Left lung (tissue), 10 donors: ENCODE measurements around the gene MCC. TPM values are rescaled to one million over a fixed set of nuclear protein-coding genes. Genes with fewer than 3 reads are reported as not detected.

ENCODE experiments used
- ATAC-seq: fragments of 200-7000 bp; cut with Tn5 transposase; one replicate; pipeline ENCODE4 v1.9.1; 2020; ENCODE audit warnings: moderate library complexity
- DNase-seq, 4 donors: peaks; one replicate each; pipeline ENCODE4 v3.0.0-alpha.2; 2013 to 2020
- H3K27ac ChIP-seq, 2 donors: fragments of 200-600 bp; sonication (generic) in 1 of 2; one replicate each; pipeline versions ENCODE4 v1.5.0 to v1.8.0; 2020 to 2021
- H3K27me3 ChIP-seq, 2 donors: fragments of 200-600 bp; sonication (generic) in 1 of 2; one replicate each; pipeline versions ENCODE4 v1.5.0 to v1.8.0; 2020 to 2021
- H3K36me3 ChIP-seq, 2 donors: fragments of 200-600 bp; sonication (generic) in 1 of 2; one replicate each; pipeline versions ENCODE4 v1.5.0 to v1.8.0; 2020 to 2021
- H3K4me1 ChIP-seq, 2 donors: fragments of 200-600 bp; one replicate each; pipeline ENCODE4 v1.8.0; 2021
- H3K4me3 ChIP-seq, 2 donors: fragments of 200-600 bp; sonication (generic) in 1 of 2; one replicate each; pipeline versions ENCODE4 v1.5.0 to v1.8.0; 2020 to 2021; ENCODE audit warnings: mild to moderate bottlenecking in 1 of 2
- H3K9me3 ChIP-seq, 2 donors: fragments of 200-600 bp; sonication (generic) in 1 of 2; one replicate each; pipeline versions ENCODE4 v1.5.0 to v1.8.0; 2020 to 2021
- CTCF ChIP-seq, 2 donors: fragments of 200-600 bp; sonication (generic) in 1 of 2; IDR thresholded peaks; one replicate each; pipeline versions ENCODE4 v1.5.0 to v1.8.0; 2021; ENCODE audit warnings: antibody characterized with exemption in 2 of 2
- intact Hi-C, 2 donors: fragments of 100-400 bp; cut with DNase I; formaldehyde crosslinking; loops; one replicate each; pipeline versions ENCODE4 v1.11.2 to v1.14.2; 2022
- polyA plus RNA-seq, 6 donors: library from polyadenylated mRNA; unstranded; fragments of 120-200 nt; gene quantifications; one replicate each; pipeline ENCODE4 v1.2.1, GENCODE V29; 2013; ENCODE audit not compliant: insufficient read length in 6 of 6
- total RNA-seq, 2 donors: library from RNA; stranded (reverse); fragmentation: NEBNext Ultra II Directional; extraction: Animal tissue kit (Norgen Biotek cat#: 25700); gene quantifications; one replicate each; pipeline ENCODE4 v1.2.1, GENCODE V29; 2021
- donor health status: DM: no; HTN: yes; CAD: no.
- donor health status: DM: no; HTN: no; CAD: no.

Gene MCC
- total and polyA plus RNA-seq, 8 donors, result 12.5 to 18.4 (median 16.1) TPM

- H3K4me1 ChIP-seq, result peaks cover 15 to 36% of the 10 kb centered on the region in 2 donors
- ATAC-seq, result no peak
- TF ChIP-seq CTCF (IDR thresholded peaks at IDR 0.05), result no peak
- intact Hi-C loops, result no loop called here
- H3K27me3 ChIP-seq, result no peaks in the 10 kb centered on the region
- H3K27ac ChIP-seq, result peak overlapping the region; percentile 94 to 99
- DNase-seq, result no peak
- peak overlapping the region; percentile 91 to 92 for H3K4me3 ChIP-seq
- no peaks in the 10 kb centered on the region for H3K9me3 ChIP-seq
- no peaks in the 10 kb centered on the region for H3K36me3 ChIP-seq
Measured at GRCh38 chr5:112975721-112976431, 512.4 kb downstream of the MCC start.

- intact Hi-C loops, result no loop called here
- ATAC-seq, result no peak
- no peaks in the 10 kb centered on the region for H3K27me3 ChIP-seq
- no peaks in the 10 kb centered on the region for H3K9me3 ChIP-seq
- no peak overlapping the region for H3K4me3 ChIP-seq
- H3K4me1 ChIP-seq, result peaks cover 15 to 26% of the 10 kb centered on the region in 2 donors
- DNase-seq, result no peak
- no peak overlapping the region for H3K27ac ChIP-seq
- no peak for TF ChIP-seq CTCF (IDR thresholded peaks at IDR 0.05)
- H3K36me3 ChIP-seq, result no peaks in the 10 kb centered on the region
Measured at GRCh38 chr5:112974901-112975300, 513.4 kb downstream of the MCC start.

- Histone ChIP-seq H3K27me3 (no peaks in the 10 kb centered on the region), H3K4me1 (peaks cover 15 to 16% of the 10 kb centered on the region in 2 donors), H3K4me3 (no peak overlapping the region), H3K36me3 (no peaks in the 10 kb centered on the region), H3K9me3 (no peaks in the 10 kb centered on the region), H3K27ac (no peak overlapping the region)
- ATAC-seq (no peak), DNase-seq (no peak)
- intact Hi-C loops, result no loop called here
- TF ChIP-seq CTCF (IDR thresholded peaks at IDR 0.05), result no peak
Measured at GRCh38 chr5:112973904-112974303, 514.3 kb downstream of the MCC start.

GRCh38 chr5:112973036-112973435 lies 515.2 kb downstream of the MCC start:
- Histone ChIP-seq H3K9me3 (no peaks in the 10 kb centered on the region), H3K4me1 (peaks cover 7 to 8% of the 10 kb centered on the region in 2 donors), H3K36me3 (no peaks in the 10 kb centered on the region), H3K27me3 (no peaks in the 10 kb centered on the region), H3K4me3 (no peak overlapping the region), H3K27ac (no peak overlapping the region)
- no peak for ATAC-seq
- TF ChIP-seq CTCF (IDR thresholded peaks at IDR 0.05), result no peak
- DNase-seq, result no peak
- intact Hi-C loops, result no loop called here

Other genes with a start within 250 kb of the MCC start
- under 1 TPM in 1 of 2 donors, not detected in 1; 0.23 TPM for gene TSSK1B, start 53.5 kb downstream of the MCC start, total RNA-seq
- gene TSSK1B, start 53.5 kb downstream of the MCC start, polyA plus RNA-seq, result under 1 TPM in 4 of 6 donors, not detected in 2; 0.06 to 0.14 (median 0.09) TPM
- gene YTHDC2, start 25.2 kb upstream of the MCC start, total RNA-seq, result 10 to 100 TPM; 17.6 to 27.6 TPM
- 10 to 100 TPM; 37.4 to 49.3 (median 41.6) TPM for gene YTHDC2, start 25.2 kb upstream of the MCC start, polyA plus RNA-seq